HEK293 (cell line): Measurements from ENCODE around the gene TOMT.

Experiments used
- CTCF ChIA-PET: fragments of 350-600 bp; formaldehyde crosslinking; extraction: SDS; loops from one replicate; lab custom pipeline; 2021; ENCODE audit warnings: antibody characterized with exemption; lab: Yijun Ruan, JAX
- POLR2A ChIA-PET: fragments of 300-600 bp; formaldehyde crosslinking; extraction: SDS; loops from one replicate; lab custom pipeline; 2020; ENCODE audit warnings: antibody characterized with exemption, inconsistent platforms; lab: Yijun Ruan, JAX
- H3K27ac ChIP-seq: fragments of 200-500 bp; sonication (Bioruptor generic); 2 replicates; pipeline ENCODE4 v1.5.1; 2014; ENCODE audit warnings: low read depth, low read length, control low read depth, inconsistent platforms; ENCODE audit errors: extremely low read depth
- H3K36me3 ChIP-seq, 2 experiments: fragments of 200-500 bp in 1 of 2; sonication (Bioruptor generic) in 1 of 2; 1 replicate in 1 of 2; 2 replicates in 1 of 2; pipeline ENCODE4 v1.5.1; 2014 to 2017; ENCODE audit warnings: inconsistent platforms in 2 of 2, low read length in 2 of 2; ENCODE audit not compliant: control insufficient read depth in 2 of 2, insufficient read depth in 1 of 2
- H3K4me1 ChIP-seq: fragments of 200-500 bp; sonication (Bioruptor generic); 2 replicates; pipeline ENCODE4 v1.5.1; 2014; ENCODE audit warnings: mild to moderate bottlenecking, low read length, inconsistent platforms; ENCODE audit not compliant: control insufficient read depth, insufficient read depth
- H3K4me3 ChIP-seq: 2 replicates; pipeline ENCODE4 v1.5.1; 2011; ENCODE audit warnings: low read depth, mild to moderate bottlenecking, control low read depth, low read length, moderate library complexity
- H3K9me3 ChIP-seq: fragments of 200-500 bp; sonication (Bioruptor generic); 2 replicates; pipeline ENCODE4 v1.5.1; 2014; ENCODE audit warnings: low read depth, low read length, inconsistent platforms; ENCODE audit not compliant: control insufficient read depth, insufficient read depth
- GLI2 ChIP-seq: fragments of 450-650 bp; formaldehyde crosslinking; IDR thresholded peaks from 2 replicates; pipeline ENCODE4; 2017; ENCODE audit warnings: missing biosample characterization, missing genetic modification characterization, low read depth, borderline replicate concordance
- GLIS1 ChIP-seq: fragments of 450-650 bp; formaldehyde crosslinking; IDR thresholded peaks from 2 replicates; pipeline ENCODE4 v1.5.1; 2016; ENCODE audit warnings: missing biosample characterization, missing genetic modification characterization
- KLF7 ChIP-seq: fragments of 450-650 bp; formaldehyde crosslinking; IDR thresholded peaks from 2 replicates; pipeline ENCODE4 v1.5.1; 2016; ENCODE audit warnings: missing biosample characterization, missing genetic modification characterization, borderline replicate concordance
- SETDB1 ChIP-seq: IDR thresholded peaks from one replicate; pipeline ENCODE4 v1.6.1; 2017; ENCODE audit warnings: mild to moderate bottlenecking, low read length, moderate library complexity, mixed read lengths; ENCODE audit not compliant: insufficient read length
- SP2 ChIP-seq: fragments of 450-650 bp; formaldehyde crosslinking; IDR thresholded peaks from 2 replicates; pipeline ENCODE4 v1.5.1; 2016; ENCODE audit warnings: missing biosample characterization, missing genetic modification characterization
- ZBTB17 ChIP-seq: fragments of 450-650 bp; formaldehyde crosslinking; IDR thresholded peaks from 2 replicates; pipeline ENCODE4 v1.5.1; 2016; ENCODE audit warnings: missing biosample characterization, missing genetic modification characterization
- ZFP3 ChIP-seq: fragments of 450-650 bp; formaldehyde crosslinking; IDR thresholded peaks from 2 replicates; pipeline ENCODE4 v1.5.1; 2016; ENCODE audit warnings: low read depth, missing biosample characterization, missing genetic modification characterization
- ZNF157 ChIP-seq: fragments of 450-650 bp; formaldehyde crosslinking; IDR thresholded peaks from 2 replicates; pipeline ENCODE4 v1.5.1; 2016; ENCODE audit warnings: missing biosample characterization, missing genetic modification characterization
- ZNF2 ChIP-seq: fragments of 450-650 bp; formaldehyde crosslinking; IDR thresholded peaks from 2 replicates; pipeline ENCODE4 v1.5.1; 2016; ENCODE audit warnings: missing biosample characterization, missing genetic modification characterization
- ZNF366 ChIP-seq: fragments of 450-650 bp; formaldehyde crosslinking; conservative IDR thresholded peaks from 2 replicates; pipeline ENCODE4 v1.5.1; 2016; ENCODE audit warnings: missing biosample characterization, missing genetic modification characterization
- ZNF48 ChIP-seq: fragments of 450-650 bp; formaldehyde crosslinking; IDR thresholded peaks from 2 replicates; pipeline ENCODE4 v1.5.1; 2016; ENCODE audit warnings: missing biosample characterization, missing genetic modification characterization
- ZNF558 ChIP-seq: fragments of 450-650 bp; formaldehyde crosslinking; IDR thresholded peaks from 2 replicates; pipeline ENCODE4 v1.5.1; 2016; ENCODE audit warnings: missing biosample characterization, missing genetic modification characterization
- ZNF561 ChIP-seq: fragments of 450-650 bp; IDR thresholded peaks from 2 replicates; pipeline ENCODE4 v1.5.1; 2018; ENCODE audit warnings: missing biosample characterization, missing genetic modification characterization, borderline replicate concordance
- ZNF571 ChIP-seq: fragments of 450-650 bp; formaldehyde crosslinking; IDR thresholded peaks from 2 replicates; pipeline ENCODE4 v1.5.0; 2017; ENCODE audit warnings: missing biosample characterization, missing genetic modification characterization
- ZNF585B ChIP-seq: fragments of 450-650 bp; formaldehyde crosslinking; IDR thresholded peaks from 2 replicates; pipeline ENCODE4 v1.5.1; 2016; ENCODE audit warnings: missing biosample characterization, missing genetic modification characterization
- ZNF600 ChIP-seq: fragments of 450-650 bp; formaldehyde crosslinking; IDR thresholded peaks from 2 replicates; pipeline ENCODE4 v1.5.1; 2016; ENCODE audit warnings: missing biosample characterization, missing genetic modification characterization
- TF ChIP-seq, protein P1 (sequence below): fragments of 450-650 bp; formaldehyde crosslinking; IDR thresholded peaks from 2 replicates; pipeline ENCODE4 v1.5.1; 2016; ENCODE audit warnings: missing biosample characterization, missing genetic modification characterization, borderline replicate concordance
- TF ChIP-seq, protein P2 (sequence below): fragments of 450-650 bp; formaldehyde crosslinking; IDR thresholded peaks from 2 replicates; pipeline ENCODE4 v1.5.1; 2016; ENCODE audit warnings: missing biosample characterization, missing genetic modification characterization, borderline replicate concordance
- TF ChIP-seq, protein P3 (sequence below): fragments of 450-650 bp; IDR thresholded peaks from 2 replicates; pipeline ENCODE4 v1.5.1; 2018; ENCODE audit warnings: missing biosample characterization, missing genetic modification characterization
- TF ChIP-seq, protein P4 (sequence below): fragments of 450-650 bp; IDR thresholded peaks from 2 replicates; pipeline ENCODE4 v1.5.1; 2018; ENCODE audit warnings: missing biosample characterization, mild to moderate bottlenecking, missing genetic modification characterization
- TF ChIP-seq, protein P5 (sequence below): fragments of 450-650 bp; formaldehyde crosslinking; IDR thresholded peaks from 2 replicates; pipeline ENCODE4 v1.5.1; 2016; ENCODE audit warnings: missing biosample characterization, missing genetic modification characterization

Gene TOMT

DNA sequence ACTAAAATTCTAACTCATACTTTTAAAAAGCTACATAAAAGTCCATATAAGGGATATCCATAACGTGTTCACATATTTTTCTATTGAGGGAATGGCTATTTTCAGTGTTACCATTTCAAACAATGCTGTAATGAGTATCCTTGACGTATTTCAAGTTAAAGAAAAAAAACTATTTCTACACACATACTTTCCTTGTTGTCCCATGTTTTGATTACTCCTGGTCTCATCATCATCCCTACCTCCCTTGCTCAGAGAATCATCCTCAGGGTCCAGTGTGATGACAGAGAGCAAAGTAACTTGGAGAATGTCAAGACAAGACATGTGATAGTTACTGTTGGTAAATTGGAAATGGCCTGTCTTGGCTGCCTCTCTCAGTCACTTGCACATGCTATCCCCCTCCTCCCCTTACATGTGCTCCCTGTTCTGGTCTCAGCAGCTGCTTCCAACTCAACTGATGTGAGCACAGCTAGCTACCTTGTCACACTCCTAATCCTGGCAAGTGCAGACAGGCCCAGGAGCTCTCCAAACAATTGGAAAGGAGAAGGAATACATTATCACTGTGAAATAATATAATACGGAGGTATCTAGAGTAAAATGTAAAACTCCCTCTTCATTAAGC lies 47.2 kb upstream of the TOMT start:
- ChIA-PET CTCF (interaction anchor here (0.6 to 1.8 kb wide), 3 partner anchors 18 to 98 kb away, joined by 4 to 10 read pairs (median 5); no protein-coding TSS in a partner anchor), POLR2A (interaction anchor here (0.6 kb wide), 1 partner anchor 26 kb away, joined by 4 read pairs; no protein-coding TSS in a partner anchor)
- no peak overlapping the region for H3K4me3 ChIP-seq
- H3K4me1 ChIP-seq: no peaks in the 10 kb centered on the region
- H3K27ac ChIP-seq: no peak overlapping the region
- peaks cover 0 to 24% of the 10 kb centered on the region in 2 experiments; a peak in 2 of 3 replicates for H3K36me3 ChIP-seq
- H3K9me3 ChIP-seq: no peaks in the 10 kb centered on the region
- TF ChIP-seq ZBTB17: no peak; the same call in 1 of the 2 replicates
- TF ChIP-seq ZNF2 (tag by site-specific recombination): no peak
- no peak for TF ChIP-seq ZNF561 (tag by site-specific recombination)
- TF ChIP-seq ZNF157 (tag by site-specific recombination): no peak
- TF ChIP-seq, protein P1, sequence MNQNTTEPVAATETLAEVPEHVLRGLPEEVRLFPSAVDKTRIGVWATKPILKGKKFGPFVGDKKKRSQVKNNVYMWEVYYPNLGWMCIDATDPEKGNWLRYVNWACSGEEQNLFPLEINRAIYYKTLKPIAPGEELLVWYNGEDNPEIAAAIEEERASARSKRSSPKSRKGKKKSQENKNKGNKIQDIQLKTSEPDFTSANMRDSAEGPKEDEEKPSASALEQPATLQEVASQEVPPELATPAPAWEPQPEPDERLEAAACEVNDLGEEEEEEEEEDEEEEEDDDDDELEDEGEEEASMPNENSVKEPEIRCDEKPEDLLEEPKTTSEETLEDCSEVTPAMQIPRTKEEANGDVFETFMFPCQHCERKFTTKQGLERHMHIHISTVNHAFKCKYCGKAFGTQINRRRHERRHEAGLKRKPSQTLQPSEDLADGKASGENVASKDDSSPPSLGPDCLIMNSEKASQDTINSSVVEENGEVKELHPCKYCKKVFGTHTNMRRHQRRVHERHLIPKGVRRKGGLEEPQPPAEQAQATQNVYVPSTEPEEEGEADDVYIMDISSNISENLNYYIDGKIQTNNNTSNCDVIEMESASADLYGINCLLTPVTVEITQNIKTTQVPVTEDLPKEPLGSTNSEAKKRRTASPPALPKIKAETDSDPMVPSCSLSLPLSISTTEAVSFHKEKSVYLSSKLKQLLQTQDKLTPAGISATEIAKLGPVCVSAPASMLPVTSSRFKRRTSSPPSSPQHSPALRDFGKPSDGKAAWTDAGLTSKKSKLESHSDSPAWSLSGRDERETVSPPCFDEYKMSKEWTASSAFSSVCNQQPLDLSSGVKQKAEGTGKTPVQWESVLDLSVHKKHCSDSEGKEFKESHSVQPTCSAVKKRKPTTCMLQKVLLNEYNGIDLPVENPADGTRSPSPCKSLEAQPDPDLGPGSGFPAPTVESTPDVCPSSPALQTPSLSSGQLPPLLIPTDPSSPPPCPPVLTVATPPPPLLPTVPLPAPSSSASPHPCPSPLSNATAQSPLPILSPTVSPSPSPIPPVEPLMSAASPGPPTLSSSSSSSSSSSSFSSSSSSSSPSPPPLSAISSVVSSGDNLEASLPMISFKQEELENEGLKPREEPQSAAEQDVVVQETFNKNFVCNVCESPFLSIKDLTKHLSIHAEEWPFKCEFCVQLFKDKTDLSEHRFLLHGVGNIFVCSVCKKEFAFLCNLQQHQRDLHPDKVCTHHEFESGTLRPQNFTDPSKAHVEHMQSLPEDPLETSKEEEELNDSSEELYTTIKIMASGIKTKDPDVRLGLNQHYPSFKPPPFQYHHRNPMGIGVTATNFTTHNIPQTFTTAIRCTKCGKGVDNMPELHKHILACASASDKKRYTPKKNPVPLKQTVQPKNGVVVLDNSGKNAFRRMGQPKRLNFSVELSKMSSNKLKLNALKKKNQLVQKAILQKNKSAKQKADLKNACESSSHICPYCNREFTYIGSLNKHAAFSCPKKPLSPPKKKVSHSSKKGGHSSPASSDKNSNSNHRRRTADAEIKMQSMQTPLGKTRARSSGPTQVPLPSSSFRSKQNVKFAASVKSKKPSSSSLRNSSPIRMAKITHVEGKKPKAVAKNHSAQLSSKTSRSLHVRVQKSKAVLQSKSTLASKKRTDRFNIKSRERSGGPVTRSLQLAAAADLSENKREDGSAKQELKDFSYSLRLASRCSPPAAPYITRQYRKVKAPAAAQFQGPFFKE (tag by site-specific recombination): no peak
- TF ChIP-seq SETDB1: no peak
- no peak for TF ChIP-seq GLIS1 (tag by site-specific recombination)
- no peak for TF ChIP-seq ZNF571
- TF ChIP-seq, protein P2, sequence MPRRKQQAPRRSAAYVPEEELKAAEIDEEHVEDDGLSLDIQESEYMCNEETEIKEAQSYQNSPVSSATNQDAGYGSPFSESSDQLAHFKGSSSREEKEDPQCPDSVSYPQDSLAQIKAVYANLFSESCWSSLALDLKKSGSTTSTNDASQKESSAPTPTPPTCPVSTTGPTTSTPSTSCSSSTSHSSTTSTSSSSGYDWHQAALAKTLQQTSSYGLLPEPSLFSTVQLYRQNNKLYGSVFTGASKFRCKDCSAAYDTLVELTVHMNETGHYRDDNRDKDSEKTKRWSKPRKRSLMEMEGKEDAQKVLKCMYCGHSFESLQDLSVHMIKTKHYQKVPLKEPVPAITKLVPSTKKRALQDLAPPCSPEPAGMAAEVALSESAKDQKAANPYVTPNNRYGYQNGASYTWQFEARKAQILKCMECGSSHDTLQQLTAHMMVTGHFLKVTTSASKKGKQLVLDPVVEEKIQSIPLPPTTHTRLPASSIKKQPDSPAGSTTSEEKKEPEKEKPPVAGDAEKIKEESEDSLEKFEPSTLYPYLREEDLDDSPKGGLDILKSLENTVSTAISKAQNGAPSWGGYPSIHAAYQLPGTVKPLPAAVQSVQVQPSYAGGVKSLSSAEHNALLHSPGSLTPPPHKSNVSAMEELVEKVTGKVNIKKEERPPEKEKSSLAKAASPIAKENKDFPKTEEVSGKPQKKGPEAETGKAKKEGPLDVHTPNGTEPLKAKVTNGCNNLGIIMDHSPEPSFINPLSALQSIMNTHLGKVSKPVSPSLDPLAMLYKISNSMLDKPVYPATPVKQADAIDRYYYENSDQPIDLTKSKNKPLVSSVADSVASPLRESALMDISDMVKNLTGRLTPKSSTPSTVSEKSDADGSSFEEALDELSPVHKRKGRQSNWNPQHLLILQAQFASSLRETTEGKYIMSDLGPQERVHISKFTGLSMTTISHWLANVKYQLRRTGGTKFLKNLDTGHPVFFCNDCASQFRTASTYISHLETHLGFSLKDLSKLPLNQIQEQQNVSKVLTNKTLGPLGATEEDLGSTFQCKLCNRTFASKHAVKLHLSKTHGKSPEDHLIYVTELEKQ (tag by site-specific recombination): no peak
- TF ChIP-seq, protein P3, sequence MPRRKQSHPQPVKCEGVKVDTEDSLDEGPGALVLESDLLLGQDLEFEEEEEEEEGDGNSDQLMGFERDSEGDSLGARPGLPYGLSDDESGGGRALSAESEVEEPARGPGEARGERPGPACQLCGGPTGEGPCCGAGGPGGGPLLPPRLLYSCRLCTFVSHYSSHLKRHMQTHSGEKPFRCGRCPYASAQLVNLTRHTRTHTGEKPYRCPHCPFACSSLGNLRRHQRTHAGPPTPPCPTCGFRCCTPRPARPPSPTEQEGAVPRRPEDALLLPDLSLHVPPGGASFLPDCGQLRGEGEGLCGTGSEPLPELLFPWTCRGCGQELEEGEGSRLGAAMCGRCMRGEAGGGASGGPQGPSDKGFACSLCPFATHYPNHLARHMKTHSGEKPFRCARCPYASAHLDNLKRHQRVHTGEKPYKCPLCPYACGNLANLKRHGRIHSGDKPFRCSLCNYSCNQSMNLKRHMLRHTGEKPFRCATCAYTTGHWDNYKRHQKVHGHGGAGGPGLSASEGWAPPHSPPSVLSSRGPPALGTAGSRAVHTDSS (tag by site-specific recombination): no peak
- TF ChIP-seq ZNF558 (tag by site-specific recombination): no peak
- TF ChIP-seq KLF7 (tag by site-specific recombination): no peak
- TF ChIP-seq ZNF585B (tag by site-specific recombination): no peak
- no peak for TF ChIP-seq SP2 (tag by site-specific recombination)
- TF ChIP-seq GLI2 (tag by site-specific recombination): no peak
- no peak for TF ChIP-seq ZNF48 (tag by site-specific recombination)
- 0 out of 2 replicates have a peak, but pooled peaks have one; percentile 13 for TF ChIP-seq ZNF366
- TF ChIP-seq ZFP3: no peak
- TF ChIP-seq ZNF600 (tag by site-specific recombination): peak; percentile 76
- TF ChIP-seq, protein P4, sequence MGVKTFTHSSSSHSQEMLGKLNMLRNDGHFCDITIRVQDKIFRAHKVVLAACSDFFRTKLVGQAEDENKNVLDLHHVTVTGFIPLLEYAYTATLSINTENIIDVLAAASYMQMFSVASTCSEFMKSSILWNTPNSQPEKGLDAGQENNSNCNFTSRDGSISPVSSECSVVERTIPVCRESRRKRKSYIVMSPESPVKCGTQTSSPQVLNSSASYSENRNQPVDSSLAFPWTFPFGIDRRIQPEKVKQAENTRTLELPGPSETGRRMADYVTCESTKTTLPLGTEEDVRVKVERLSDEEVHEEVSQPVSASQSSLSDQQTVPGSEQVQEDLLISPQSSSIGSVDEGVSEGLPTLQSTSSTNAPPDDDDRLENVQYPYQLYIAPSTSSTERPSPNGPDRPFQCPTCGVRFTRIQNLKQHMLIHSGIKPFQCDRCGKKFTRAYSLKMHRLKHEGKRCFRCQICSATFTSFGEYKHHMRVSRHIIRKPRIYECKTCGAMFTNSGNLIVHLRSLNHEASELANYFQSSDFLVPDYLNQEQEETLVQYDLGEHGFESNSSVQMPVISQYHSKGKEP (tag by site-specific recombination): no peak
- TF ChIP-seq, protein P5, sequence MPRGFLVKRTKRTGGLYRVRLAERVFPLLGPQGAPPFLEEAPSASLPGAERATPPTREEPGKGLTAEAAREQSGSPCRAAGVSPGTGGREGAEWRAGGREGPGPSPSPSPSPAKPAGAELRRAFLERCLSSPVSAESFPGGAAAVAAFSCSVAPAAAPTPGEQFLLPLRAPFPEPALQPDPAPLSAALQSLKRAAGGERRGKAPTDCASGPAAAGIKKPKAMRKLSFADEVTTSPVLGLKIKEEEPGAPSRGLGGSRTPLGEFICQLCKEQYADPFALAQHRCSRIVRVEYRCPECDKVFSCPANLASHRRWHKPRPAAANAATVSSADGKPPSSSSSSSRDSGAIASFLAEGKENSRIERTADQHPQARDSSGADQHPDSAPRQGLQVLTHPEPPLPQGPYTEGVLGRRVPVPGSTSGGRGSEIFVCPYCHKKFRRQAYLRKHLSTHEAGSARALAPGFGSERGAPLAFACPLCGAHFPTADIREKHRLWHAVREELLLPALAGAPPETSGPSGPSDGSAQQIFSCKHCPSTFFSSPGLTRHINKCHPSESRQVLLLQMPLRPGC (tag by site-specific recombination): no peak
